ENCODE data around the gene NCBP2. TPM values are rescaled to one million over a fixed set of nuclear protein-coding genes. Genes with fewer than 3 reads are reported as not detected.

NCBP2 gene
- total RNA-seq = 61.3 and 70.2 TPM in 2 replicates

DNA sequence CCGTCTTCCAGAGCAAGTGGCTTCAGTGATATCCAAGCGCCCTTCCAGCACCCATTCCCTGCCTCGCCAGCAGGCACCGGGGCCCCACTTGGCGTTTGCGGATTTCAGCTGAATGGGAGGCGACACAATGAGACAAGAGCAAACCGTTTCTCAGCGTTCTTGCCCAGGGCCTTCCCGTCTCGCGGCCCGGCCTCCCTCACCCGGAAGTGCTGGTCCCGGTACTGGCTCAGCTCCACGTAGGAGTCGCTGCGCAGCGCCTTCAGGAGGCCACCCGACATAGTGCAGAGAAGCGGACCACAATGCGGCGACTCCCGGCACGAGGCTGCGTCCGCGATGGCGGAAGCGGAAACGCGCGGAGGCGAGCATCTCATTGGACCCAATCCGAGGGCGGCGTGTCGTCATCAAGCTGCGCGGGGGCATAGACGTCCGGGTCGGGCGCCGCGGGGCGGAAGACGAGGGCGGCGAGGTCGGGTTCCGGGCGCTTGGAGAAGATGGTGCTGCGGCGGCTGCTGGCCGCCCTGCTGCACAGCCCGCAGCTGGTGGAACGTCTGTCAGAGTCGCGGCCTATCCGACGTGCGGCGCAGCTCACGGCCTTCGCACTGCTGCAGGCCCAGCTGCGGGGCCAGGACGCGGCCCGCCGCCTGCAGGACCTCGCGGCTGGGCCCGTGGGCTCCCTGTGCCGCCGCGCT is at the start of gene NCBP2:
Gene NCBP2, minus strand, starts transcription at position 303 of the 689 bp plus-strand sequence. Its CDS starts 25 bp downstream, at position 278.
- intact Hi-C loops (cut with micrococcal nuclease) = loop anchor here (1.0 to 10.0 kb wide), 20 partner anchors 27 to 1035 kb away; partner anchors contain the start of genes CEP19, DYNLT2B, FBXO45 and LRCH3

GRCh38 chr3:196991581-196992460 is 49.5 kb upstream of the NCBP2 start:
- intact Hi-C loops (cut with micrococcal nuclease) = no loop called here

DNA sequence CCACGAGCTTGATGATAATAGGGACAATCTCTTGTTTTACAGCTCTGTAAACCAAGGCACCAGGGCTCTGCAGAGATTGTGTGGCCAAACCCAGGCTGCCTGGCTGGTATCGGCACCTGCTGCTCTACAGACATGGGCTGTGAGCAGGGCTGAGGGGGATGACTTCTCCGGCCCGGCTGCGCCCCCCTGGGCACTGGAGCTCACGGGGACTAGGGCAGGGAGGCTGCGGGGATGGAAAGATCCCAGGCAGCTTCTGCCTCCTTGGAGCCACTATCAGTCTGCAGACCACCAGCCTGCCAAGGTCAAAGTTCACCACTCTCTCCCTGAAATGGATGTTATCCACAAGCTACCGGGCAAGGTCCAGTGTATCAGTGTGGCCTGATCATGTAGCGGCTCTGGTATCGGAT is 48.3 kb upstream of the NCBP2 start:
- intact Hi-C loops (cut with micrococcal nuclease) = no loop called here

DNA sequence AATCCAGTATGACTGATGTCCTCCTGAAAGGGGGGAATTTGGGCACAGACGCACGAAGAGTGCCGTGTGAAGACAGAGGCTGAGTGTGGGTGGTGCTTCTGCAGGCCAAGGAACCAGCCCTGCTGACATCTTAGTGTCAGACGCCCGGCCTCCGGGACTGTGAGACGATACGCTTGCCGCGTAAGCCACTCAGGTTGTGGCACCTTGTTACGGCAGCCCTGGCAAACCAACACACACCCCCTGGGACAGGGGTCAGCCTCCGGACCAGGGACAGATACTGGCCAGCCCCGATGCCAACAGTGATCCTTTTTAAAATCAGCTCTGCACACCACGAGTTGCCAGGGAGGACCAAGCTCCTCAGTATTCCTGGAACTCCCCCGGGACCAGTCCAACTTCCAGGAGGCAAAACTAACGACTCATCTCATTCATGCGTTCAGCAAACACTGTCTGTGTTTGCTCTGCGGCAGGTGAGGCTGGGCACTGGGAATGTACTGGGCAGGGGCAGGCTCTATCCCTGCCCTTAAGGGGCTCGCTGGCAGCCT is 47.5 kb upstream of the NCBP2 start:
- intact Hi-C loops (cut with micrococcal nuclease) = no loop called here

DNA sequence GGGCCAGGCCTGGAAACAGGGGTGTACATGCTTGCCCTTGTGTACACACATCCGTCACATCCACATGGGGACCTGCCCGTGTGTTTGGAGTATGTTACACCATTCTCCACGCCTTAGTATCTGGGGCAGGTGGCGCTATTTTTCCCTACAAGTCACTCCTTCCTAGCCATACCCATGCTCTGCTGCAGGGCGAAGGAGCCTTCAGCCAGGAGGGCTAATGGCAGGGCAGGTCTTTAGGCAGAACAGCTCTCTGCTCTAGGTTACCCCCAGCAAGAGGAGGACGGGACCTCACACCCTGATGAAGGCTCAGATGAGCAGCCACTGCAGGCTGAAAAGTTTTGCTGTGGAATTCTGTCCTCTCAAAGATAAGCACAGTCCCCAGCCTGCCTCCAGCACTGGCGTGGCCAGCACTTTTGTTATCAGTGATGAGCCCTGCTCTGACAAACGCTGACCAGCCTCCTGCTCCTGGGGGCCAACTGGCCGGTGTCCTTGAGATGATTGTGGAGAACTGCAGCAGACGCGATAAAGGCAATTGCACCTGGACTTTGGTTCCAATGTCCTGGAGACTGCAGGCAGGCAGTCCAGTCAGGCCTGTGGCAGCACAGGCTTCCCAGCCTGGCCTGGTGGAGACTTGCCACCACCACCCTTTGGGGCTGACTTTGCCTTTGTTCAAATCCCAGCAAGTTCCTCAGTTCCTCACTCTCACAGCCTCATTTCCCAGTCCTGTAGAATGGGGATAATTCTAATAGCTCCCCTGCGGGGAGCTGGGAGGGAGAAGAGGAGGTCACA is 46.1 kb upstream of the NCBP2 start:
- intact Hi-C loops (cut with micrococcal nuclease) = no loop called here

- intact Hi-C loops (cut with micrococcal nuclease) = no loop called here
Measured at GRCh38 chr3:196987022-196987421, 44.7 kb upstream of the NCBP2 start.

DNA sequence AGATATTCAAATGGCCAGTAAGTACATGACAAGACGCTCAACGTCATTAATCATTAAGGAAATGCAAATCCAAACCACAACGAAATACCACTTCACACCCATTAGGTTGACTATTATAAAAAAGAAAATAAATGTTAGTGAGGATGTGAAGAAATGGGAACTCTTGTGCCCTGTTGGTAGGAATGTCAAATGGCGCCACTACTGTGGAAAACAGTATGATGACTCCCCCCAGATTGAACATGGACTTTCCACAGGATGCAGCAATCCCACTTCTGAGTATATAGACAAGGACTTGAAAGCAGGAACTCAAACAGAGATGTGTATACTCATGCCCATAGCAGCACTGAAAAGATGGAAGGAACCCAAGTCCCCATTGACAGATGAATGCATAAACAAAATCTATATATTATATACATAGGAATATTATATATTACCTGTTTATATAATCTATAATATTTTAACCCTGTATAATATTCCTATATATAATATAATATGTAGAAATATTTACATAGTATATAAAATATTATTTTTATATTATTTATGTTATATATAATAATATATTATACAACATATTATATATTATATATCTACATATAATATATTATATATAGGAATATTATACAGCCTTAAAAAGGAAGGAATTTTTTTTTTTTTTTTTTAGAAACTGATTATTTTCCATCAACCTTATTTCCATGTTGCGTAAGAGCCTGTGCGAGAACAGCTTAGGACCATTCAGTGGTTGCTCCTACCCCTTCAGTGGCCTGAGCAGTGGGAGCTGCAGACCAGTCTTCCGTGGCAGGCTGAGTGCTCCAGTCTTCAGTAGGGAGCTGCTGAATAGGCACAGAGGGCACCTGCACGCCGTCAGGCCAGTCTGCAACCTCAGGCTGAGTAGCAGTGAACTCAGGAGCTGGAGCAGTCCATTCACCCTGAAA is 43.9 kb upstream of the NCBP2 start:
- intact Hi-C loops (cut with micrococcal nuclease) = no loop called here

- intact Hi-C loops (cut with micrococcal nuclease) = no loop called here
Measured at GRCh38 chr3:196985298-196985697, 43.0 kb upstream of the NCBP2 start.

DNA sequence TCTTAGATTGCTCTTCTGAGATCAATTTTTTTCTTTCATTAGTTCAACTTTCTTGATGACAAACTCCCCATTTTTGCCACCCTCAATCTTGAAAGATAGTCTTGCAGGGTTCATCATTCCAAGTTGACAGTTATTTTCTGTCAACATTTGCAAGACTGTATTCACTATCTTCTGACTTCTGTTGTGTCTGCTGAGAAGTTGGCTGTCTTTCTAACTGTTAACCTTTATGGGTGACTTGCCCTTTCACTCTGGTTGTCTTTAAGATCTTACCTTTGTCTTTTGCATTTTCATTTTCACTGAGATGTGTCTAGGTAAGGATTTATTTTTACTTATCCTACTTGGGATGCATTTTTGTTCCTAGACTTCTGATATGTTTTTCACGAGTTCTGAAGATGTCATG is 40.9 kb upstream of the NCBP2 start:
- intact Hi-C loops (cut with micrococcal nuclease) = no loop called here

- intact Hi-C loops (cut with micrococcal nuclease) = no loop called here
Measured at GRCh38 chr3:196981657-196982056, 39.3 kb upstream of the NCBP2 start.

DNA sequence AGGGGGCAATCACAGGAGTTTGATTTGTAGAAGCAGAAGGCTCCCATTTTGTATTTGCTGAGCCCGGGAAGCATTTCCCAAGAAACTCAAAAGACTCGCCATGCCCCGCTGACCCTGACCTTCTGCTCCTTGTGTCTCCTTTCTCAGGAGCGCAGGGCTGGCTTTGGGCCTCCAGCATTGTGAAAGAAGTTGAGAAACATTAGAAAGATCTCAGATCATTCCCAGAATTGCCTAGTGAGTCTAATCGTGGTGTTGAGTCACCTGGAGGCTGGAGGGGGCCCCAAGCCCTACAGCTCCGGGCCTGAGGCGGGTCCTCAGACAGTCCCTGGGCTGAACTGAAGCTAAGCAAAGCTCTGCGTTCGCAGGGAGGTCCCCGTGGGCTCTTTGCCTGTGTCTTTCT is 37.2 kb upstream of the NCBP2 start:
- intact Hi-C loops (cut with micrococcal nuclease) = no loop called here

- intact Hi-C loops (cut with micrococcal nuclease) = no loop called here
Measured at GRCh38 chr3:196976941-196977340, 34.6 kb upstream of the NCBP2 start.

- intact Hi-C loops (cut with micrococcal nuclease) = no loop called here
Measured at GRCh38 chr3:196975349-196975748, 33.0 kb upstream of the NCBP2 start.

DNA sequence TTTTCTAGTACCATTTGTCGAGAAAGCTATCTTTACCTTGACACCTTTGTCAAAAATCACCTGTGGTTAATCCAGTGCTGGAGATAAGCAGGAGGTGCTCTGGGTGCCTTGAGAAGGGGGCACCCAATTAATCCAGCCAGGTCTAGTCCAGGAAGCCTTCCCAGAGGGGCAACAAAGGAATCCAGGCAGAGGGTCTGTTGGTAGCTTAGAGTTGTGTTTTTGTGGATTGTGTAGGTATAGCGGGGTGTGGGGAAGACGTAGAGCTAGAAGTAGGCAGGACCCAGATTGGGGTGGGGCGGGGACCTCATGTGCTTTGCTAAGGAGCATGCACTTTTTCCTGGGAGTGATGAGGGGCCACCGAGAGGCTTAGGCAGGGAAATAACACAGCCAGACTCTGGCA is 32.3 kb upstream of the NCBP2 start:
- intact Hi-C loops (cut with micrococcal nuclease) = no loop called here

- intact Hi-C loops (cut with micrococcal nuclease) = no loop called here
Measured at GRCh38 chr3:196971094-196971698, 28.9 kb upstream of the NCBP2 start.

DNA sequence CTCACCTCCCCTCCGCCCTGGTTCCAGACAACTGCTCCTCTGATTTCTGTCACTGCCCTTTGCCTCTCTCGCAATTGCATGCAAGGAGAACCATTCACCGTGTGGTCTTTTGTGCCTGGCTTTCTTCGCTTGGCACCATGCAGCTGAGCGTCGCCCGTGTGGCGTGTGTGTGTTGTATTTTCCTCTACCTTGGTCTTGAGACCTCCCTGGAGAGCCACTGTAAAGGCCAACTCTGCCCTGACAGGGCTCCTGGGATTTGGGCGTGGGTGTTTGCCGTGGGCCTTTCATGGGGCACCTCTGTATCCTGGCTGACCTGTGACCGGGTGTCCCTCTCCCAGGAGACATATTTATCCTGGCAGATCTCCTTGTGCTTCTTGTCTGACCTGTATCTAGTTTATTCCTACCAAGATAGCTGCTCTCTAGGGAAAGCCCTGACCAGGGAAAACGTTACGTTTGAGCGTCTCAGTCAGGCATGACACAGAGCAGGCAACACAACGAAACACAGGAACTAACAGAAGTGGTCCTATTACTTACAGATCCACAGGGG is 28.3 kb upstream of the NCBP2 start:
- intact Hi-C loops (cut with micrococcal nuclease) = no loop called here

GRCh38 chr3:196969660-196970546 is 27.6 kb upstream of the NCBP2 start:
- intact Hi-C loops (cut with micrococcal nuclease) = loop anchor here (1.0 to 2.0 kb wide), 7 partner anchors 28 to 433 kb away; partner anchors contain the start of genes DLG1, NCBP2 and SENP5

GRCh38 chr3:196969134-196969659 is 26.9 kb upstream of the NCBP2 start:
- intact Hi-C loops (cut with micrococcal nuclease) = loop anchor here (1.0 to 2.0 kb wide), 7 partner anchors 27 to 432 kb away; partner anchors contain the start of genes DLG1, NCBP2 and SENP5
